ENCODE results near the gene POLDIP2.

POLDIP2 gene

DNA sequence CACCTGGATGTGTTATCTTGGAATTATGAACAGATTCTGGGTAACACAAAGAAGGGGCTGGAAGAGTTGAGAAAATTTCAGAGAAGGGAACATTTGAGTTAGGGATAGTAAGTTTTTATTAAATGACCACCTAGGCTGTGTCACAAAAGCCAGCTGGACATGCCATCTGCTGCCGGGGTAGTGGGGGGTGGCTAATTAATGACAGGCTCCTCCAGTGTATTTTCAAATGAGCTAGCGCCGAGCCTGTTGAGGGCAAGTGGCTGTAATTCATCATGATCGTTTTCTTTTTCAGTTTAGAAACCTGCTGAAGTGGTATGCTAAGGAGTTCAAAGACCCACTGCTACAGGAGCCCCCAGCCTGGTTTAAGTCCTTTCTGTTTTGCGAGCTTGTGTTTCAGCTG, 32.1 kb downstream of the POLDIP2 start:
- Histone ChIP-seq H3K36me3 (replicated peaks) (peaks cover 8% of the 10 kb centered on the region), H3K4me3 (ENCODE audit: low read depth, low read length) (no peak overlapping the region), H3K27me3 (replicated peaks) (no peaks in the 10 kb centered on the region), H3K27ac (no peak overlapping the region)
- TF ChIP-seq, protein P1, sequence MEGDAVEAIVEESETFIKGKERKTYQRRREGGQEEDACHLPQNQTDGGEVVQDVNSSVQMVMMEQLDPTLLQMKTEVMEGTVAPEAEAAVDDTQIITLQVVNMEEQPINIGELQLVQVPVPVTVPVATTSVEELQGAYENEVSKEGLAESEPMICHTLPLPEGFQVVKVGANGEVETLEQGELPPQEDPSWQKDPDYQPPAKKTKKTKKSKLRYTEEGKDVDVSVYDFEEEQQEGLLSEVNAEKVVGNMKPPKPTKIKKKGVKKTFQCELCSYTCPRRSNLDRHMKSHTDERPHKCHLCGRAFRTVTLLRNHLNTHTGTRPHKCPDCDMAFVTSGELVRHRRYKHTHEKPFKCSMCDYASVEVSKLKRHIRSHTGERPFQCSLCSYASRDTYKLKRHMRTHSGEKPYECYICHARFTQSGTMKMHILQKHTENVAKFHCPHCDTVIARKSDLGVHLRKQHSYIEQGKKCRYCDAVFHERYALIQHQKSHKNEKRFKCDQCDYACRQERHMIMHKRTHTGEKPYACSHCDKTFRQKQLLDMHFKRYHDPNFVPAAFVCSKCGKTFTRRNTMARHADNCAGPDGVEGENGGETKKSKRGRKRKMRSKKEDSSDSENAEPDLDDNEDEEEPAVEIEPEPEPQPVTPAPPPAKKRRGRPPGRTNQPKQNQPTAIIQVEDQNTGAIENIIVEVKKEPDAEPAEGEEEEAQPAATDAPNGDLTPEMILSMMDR (IDR thresholded peaks at IDR 0.05; ENCODE audit: low read depth, low read length, missing control alignments) = no peak
- in situ Hi-C loops (cut with HindIII; ENCODE audit: low pct_ligation_motif_present, low sequenced_read_pairs) = no loop called here
- no peak for DNase-seq

GRCh38 chr17:28324781-28325180, 32.5 kb downstream of the POLDIP2 start:
- DNase-seq = no peak
- no peak overlapping the region for H3K4me3 ChIP-seq (ENCODE audit: low read depth, low read length)
- TF ChIP-seq, protein P1 (IDR thresholded peaks at IDR 0.05; ENCODE audit: low read depth, low read length, missing control alignments) = no peak
- no peaks in the 10 kb centered on the region for H3K27me3 ChIP-seq (replicated peaks)
- no peak overlapping the region for H3K27ac ChIP-seq
- peaks cover 8% of the 10 kb centered on the region for H3K36me3 ChIP-seq (replicated peaks)
- in situ Hi-C loops (cut with HindIII; ENCODE audit: low pct_ligation_motif_present, low sequenced_read_pairs) = no loop called here

DNA sequence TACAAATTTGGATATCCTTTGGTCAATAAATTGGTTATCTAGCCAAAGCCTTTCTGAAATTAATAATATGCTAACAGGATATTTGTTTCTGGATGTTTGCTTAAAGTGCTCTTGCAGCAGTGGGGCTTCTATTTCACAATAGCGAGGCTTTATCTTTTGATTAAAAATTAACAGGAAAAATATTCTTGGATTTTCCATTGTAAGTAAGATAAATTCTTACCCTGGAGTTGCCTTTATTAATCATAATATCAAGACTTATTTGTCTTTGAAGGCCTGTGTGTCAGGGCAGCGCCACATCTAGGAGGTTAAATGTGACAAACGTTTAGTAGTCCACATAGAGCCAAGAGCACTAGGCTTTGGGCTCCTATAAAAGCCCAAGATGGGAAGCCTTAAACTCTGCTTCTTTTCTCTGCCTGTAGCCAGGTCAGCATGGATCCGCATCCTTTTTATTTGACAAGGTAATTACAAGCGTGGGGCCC, 33.0 kb downstream of the POLDIP2 start:
- in situ Hi-C loops (cut with HindIII; ENCODE audit: low pct_ligation_motif_present, low sequenced_read_pairs) = no loop called here

DNA sequence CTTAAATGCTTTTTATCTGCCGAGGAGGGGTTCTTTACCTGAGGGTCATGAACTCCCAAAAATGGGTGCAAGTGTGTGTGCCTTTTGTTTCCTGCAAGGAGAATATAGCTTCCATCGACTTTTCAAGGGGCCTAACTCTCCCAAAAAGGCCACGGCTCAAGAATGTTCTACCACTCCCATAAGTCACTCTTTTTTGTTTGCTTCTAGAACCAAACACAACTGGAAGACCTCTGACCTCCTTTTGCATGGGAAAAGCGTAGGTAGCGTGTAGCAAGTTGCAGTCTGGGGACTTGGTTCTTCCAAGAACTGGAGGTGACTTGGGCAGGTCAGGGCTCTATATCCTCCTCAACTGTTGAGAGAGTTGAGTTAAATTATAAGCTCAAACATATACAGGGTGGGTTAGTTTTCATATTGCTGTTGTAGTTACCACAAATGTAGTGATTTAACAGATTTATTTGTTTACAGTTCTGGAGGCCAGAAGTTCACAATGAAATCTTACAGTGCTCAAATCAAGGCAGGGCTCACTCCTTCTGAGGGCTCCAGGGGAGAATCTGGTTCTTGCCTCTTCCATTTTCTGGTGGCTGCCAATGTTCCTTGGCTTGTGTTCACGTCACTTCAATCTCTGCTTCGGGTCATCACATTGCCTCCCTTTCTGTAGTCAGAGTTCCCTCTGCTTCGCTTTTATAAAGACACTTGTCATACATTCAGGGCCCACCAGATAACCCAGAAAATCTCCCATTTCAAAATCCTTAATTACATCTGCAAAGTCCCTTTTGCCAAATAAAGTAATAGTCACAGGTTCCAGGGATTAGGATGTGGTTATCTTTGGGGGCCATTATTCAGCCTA, 36.9 kb downstream of the POLDIP2 start:
- Histone ChIP-seq H3K4me3 (ENCODE audit: low read depth, low read length) (peak overlapping the region; percentile 75), H3K36me3 (replicated peaks) (no peaks in the 10 kb centered on the region), H3K27ac (no peak overlapping the region), H3K27me3 (replicated peaks) (no peaks in the 10 kb centered on the region)
- in situ Hi-C loops (cut with HindIII; ENCODE audit: low pct_ligation_motif_present, low sequenced_read_pairs) = no loop called here
- TF ChIP-seq, protein P1 (IDR thresholded peaks at IDR 0.05; ENCODE audit: low read depth, low read length, missing control alignments) = no peak
- DNase-seq = no peak

More for the DNA sequence above, 33.0 kb downstream of the POLDIP2 start:
- TF ChIP-seq, protein P1 (IDR thresholded peaks at IDR 0.05; ENCODE audit: low read depth, low read length, missing control alignments) = no peak
- H3K36me3 ChIP-seq (replicated peaks) = peaks cover 4% of the 10 kb centered on the region
- no peaks in the 10 kb centered on the region for H3K27me3 ChIP-seq (replicated peaks)
- DNase-seq = no peak
- no peak overlapping the region for H3K4me3 ChIP-seq (ENCODE audit: low read depth, low read length)
- no peak overlapping the region for H3K27ac ChIP-seq

DNA sequence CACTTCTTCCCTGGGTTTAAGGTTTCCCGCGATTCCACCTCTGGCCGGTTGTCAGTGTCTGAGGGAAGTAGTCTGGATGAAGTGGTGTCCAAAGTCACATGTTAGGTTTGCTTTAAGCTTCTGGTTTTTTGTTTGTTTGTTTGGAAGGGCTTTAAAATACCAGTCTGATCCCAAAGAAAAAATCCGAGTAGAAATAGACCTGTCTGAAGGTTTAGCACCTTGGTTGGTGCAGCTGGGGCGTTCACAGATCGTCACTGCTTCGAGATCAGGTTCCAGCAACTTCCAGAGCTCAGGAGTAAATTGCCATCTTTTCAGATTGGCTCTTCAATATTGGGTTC, 37.8 kb downstream of the POLDIP2 start:
- H3K27ac ChIP-seq = no peak overlapping the region
- H3K36me3 ChIP-seq (replicated peaks) = no peaks in the 10 kb centered on the region
- TF ChIP-seq, protein P1 (IDR thresholded peaks at IDR 0.05; ENCODE audit: low read depth, low read length, missing control alignments) = no peak
- no peaks in the 10 kb centered on the region for H3K27me3 ChIP-seq (replicated peaks)
- DNase-seq = no peak
- in situ Hi-C loops (cut with HindIII; ENCODE audit: low pct_ligation_motif_present, low sequenced_read_pairs) = no loop called here
- H3K4me3 ChIP-seq (ENCODE audit: low read depth, low read length) = peak overlapping the region; percentile 75

Measured in brain microvascular endothelial cell (primary cell).